CD4-positive, alpha-beta T cell (primary cell): ENCODE data around the gene MGME1. TPM values are rescaled to one million over a fixed set of nuclear protein-coding genes. Genes with fewer than 3 reads are reported as not detected.

Source experiments
- ATAC-seq: fragments of 200-7000 bp; cut with Tn5 transposase; one replicate; pipeline ENCODE4 v1.10.0; 2022; ENCODE audit warnings: mild to moderate bottlenecking; ENCODE audit not compliant: poor library complexity
- CTCF ChIA-PET: fragments of 350-600 bp; sonication (Branson Sonifier 250); formaldehyde crosslinking; loops from one replicate; lab custom pipeline; 2021; ENCODE audit warnings: antibody characterized with exemption, inconsistent platforms; lab: Charles Lee
- POLR2A ChIA-PET: fragments of 350-600 bp; sonication (Branson Sonifier 250); formaldehyde crosslinking; loops from one replicate; lab custom pipeline; 2021; ENCODE audit warnings: antibody characterized with exemption, inconsistent platforms; lab: Charles Lee
- DNase-seq, 14 experiments: peaks; one replicate each; pipeline ENCODE4 v3.0.0-alpha.2; 2013 to 2020; ENCODE audit warnings: mixed read lengths in 2 of 14
- H3K27ac ChIP-seq, 2 donors: one replicate each; pipeline versions ENCODE4 v1.5.1 to v1.7.0; 2013; ENCODE audit warnings: low read length in 2 of 2, low read depth in 1 of 2, mild to moderate bottlenecking in 1 of 2
- H3K27me3 ChIP-seq, 2 experiments: 1 replicate in 1 of 2; 2 replicates in 1 of 2; pipeline versions ENCODE4 v1.6.1 to v1.7.0; 2013; ENCODE audit warnings: low read length in 2 of 2, control low read depth in 1 of 2, mild to moderate bottlenecking in 1 of 2, moderate library complexity in 1 of 2; ENCODE audit not compliant: insufficient read depth in 2 of 2, control insufficient read depth in 1 of 2
- H3K36me3 ChIP-seq: one replicate; pipeline ENCODE4 v1.6.1; 2013; ENCODE audit warnings: low read length, control low read depth; ENCODE audit not compliant: insufficient read depth
- H3K4me1 ChIP-seq: one replicate; pipeline ENCODE4 v1.6.1; 2013; ENCODE audit warnings: low read length, control low read depth; ENCODE audit not compliant: insufficient read depth
- H3K4me3 ChIP-seq: one replicate; pipeline ENCODE4 v1.5.1; 2013; ENCODE audit warnings: mild to moderate bottlenecking, low read length, moderate library complexity
- H3K9me3 ChIP-seq, 2 experiments: 1 replicate in 1 of 2; 2 replicates in 1 of 2; pipeline versions ENCODE4 v1.6.1 to v1.7.0; 2013; ENCODE audit warnings: low read length in 2 of 2, mild to moderate bottlenecking in 2 of 2, control low read depth in 1 of 2, moderate library complexity in 1 of 2; ENCODE audit not compliant: control insufficient read depth in 1 of 2, insufficient read depth in 1 of 2
- H3K27ac Mint-ChIP-seq: one replicate; pipeline ENCODE4 v1.8.0; 2020; ENCODE audit warnings: mixed read lengths
- H3K27me3 Mint-ChIP-seq: one replicate; pipeline ENCODE4 v1.8.0; 2021; ENCODE audit warnings: mixed read lengths
- H3K36me3 Mint-ChIP-seq: one replicate; pipeline ENCODE4 v1.8.0; 2021; ENCODE audit warnings: low read depth, mixed read lengths
- H3K4me1 Mint-ChIP-seq: one replicate; pipeline ENCODE4 v1.8.0; 2021; ENCODE audit warnings: low read depth, mixed read lengths
- H3K4me3 Mint-ChIP-seq: one replicate; pipeline ENCODE4 v1.8.0; 2020; ENCODE audit warnings: mild to moderate bottlenecking, mixed read lengths
- H3K9me3 Mint-ChIP-seq: one replicate; pipeline ENCODE4 v1.8.0; 2020; ENCODE audit warnings: mixed read lengths
- CTCF ChIP-seq: fragments of 200-600 bp; IDR thresholded peaks from one replicate; pipeline ENCODE4 v1.8.0; 2022; ENCODE audit warnings: antibody characterized with exemption, mild to moderate bottlenecking
- intact Hi-C, 2 experiments: fragments of 100-400 bp; cut with DNase I in 1 of 2; cut with micrococcal nuclease in 1 of 2; formaldehyde crosslinking; loops; one replicate each; pipeline versions ENCODE4 v1.15.1 to v1.9.0; 2023 to 2025; cut with DNase I, micrococcal nuclease
- total RNA-seq, 174 experiments: library from RNA in 2 of 174; stranded (reverse) in 2 of 174; gene quantifications; one replicate each; pipeline ENCODE4 v1.2.3 and lab custom pipeline; 2021 to 2026

Gene MGME1
- total RNA-seq, 2 experiments from 2014 or later = 4.5 to 4.6 TPM

- ATAC-seq = no peak
- H3K36me3 ChIP-seq = peaks cover 90% of the 10 kb centered on the region
- DNase-seq = no peak
- H3K4me3 ChIP-seq = no peak overlapping the region
- H3K4me1 ChIP-seq = no peaks in the 10 kb centered on the region
- H3K27ac Mint-ChIP-seq = no peak overlapping the region
- ChIA-PET CTCF (no interaction called here), POLR2A (no interaction called here)
- no peak for TF ChIP-seq CTCF
- H3K4me3 Mint-ChIP-seq = no peak overlapping the region
- H3K9me3 Mint-ChIP-seq = no peaks in the 10 kb centered on the region
- H3K27ac ChIP-seq = no peak overlapping the region
- H3K27me3 ChIP-seq = no peaks in the 10 kb centered on the region
- no peaks in the 10 kb centered on the region for H3K27me3 Mint-ChIP-seq
- peaks cover 99% of the 10 kb centered on the region for H3K36me3 Mint-ChIP-seq
- intact Hi-C loops = no loop called here
- no peaks in the 10 kb centered on the region for H3K4me1 Mint-ChIP-seq
- H3K9me3 ChIP-seq = no peaks in the 10 kb centered on the region
Measured at GRCh38 chr20:17946572-17947473, 22.0 kb upstream of the MGME1 start.

DNA sequence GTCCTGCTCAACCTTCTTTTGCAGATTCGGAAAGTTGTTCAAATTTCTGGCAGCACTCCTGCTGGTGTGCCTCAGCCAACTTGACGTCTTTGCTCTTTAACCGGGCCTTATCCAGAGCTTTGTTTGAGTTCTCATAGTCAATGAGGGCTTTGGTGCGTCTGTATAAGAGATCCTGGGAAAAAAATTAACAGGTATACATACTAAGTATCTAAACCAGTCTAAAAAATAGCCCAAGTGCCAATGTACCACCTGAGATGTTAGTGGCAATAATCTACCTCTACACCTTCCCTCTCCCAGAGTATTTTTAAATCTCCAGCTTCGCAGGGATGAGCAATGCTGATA is 21.4 kb upstream of the MGME1 start:
- no peaks in the 10 kb centered on the region for H3K4me1 ChIP-seq
- TF ChIP-seq CTCF = no peak
- no peaks in the 10 kb centered on the region for H3K9me3 ChIP-seq
- Mint-ChIP-seq H3K36me3 (peaks cover 99% of the 10 kb centered on the region), H3K27ac (no peak overlapping the region), H3K27me3 (no peaks in the 10 kb centered on the region), H3K9me3 (no peaks in the 10 kb centered on the region), H3K4me3 (no peak overlapping the region), H3K4me1 (no peaks in the 10 kb centered on the region)
- ChIA-PET CTCF (no interaction called here), POLR2A (no interaction called here)
- no peak overlapping the region for H3K27ac ChIP-seq
- no peak overlapping the region for H3K4me3 ChIP-seq
- ATAC-seq = no peak
- no peaks in the 10 kb centered on the region for H3K27me3 ChIP-seq
- no peak for DNase-seq
- peaks cover 88% of the 10 kb centered on the region for H3K36me3 ChIP-seq
- intact Hi-C loops = no loop called here

GRCh38 chr20:17948442-17948841 is 20.4 kb upstream of the MGME1 start:
- Histone ChIP-seq H3K4me1 (no peaks in the 10 kb centered on the region), H3K36me3 (peaks cover 88% of the 10 kb centered on the region), H3K9me3 (no peaks in the 10 kb centered on the region), H3K4me3 (no peak overlapping the region), H3K27ac (no peak overlapping the region), H3K27me3 (no peaks in the 10 kb centered on the region)
- ChIA-PET CTCF (interaction anchor here (1.4 kb wide), 1 partner anchor 9 kb away, joined by 5 read pairs; no protein-coding TSS in a partner anchor), POLR2A (interaction anchor here (2.0 kb wide), 1 partner anchor 10 kb away, joined by 5 read pairs; no protein-coding TSS in a partner anchor)
- ATAC-seq (no peak), DNase-seq (no peak)
- Mint-ChIP-seq H3K36me3 (peaks cover 99% of the 10 kb centered on the region), H3K27ac (no peak overlapping the region), H3K4me1 (no peaks in the 10 kb centered on the region), H3K27me3 (no peaks in the 10 kb centered on the region), H3K9me3 (no peaks in the 10 kb centered on the region), H3K4me3 (no peak overlapping the region)
- no peak for TF ChIP-seq CTCF
- intact Hi-C loops = no loop called here
